Lower lobe of right lung (tissue), 2 donors: ENCODE results near the gene ITIH1. TPM values are rescaled to one million over a fixed set of nuclear protein-coding genes. Genes with fewer than 3 reads are reported as not detected.

Experiments used
- ATAC-seq, 2 donors: fragments of 200-7000 bp; cut with Tn5 transposase; one replicate each; pipeline ENCODE4 v1.9.1; 2020 to 2022; ENCODE audit warnings: mild to moderate bottlenecking in 2 of 2, moderate library complexity in 2 of 2
- DNase-seq: peaks from one replicate; pipeline ENCODE4 v3.0.0-alpha.2; 2020
- H3K27ac ChIP-seq: fragments of 200-600 bp; one replicate; pipeline ENCODE4 v1.8.0; 2022
- H3K27me3 ChIP-seq: fragments of 200-600 bp; one replicate; pipeline ENCODE4 v1.8.0; 2022; ENCODE audit warnings: low read depth
- H3K36me3 ChIP-seq: fragments of 200-600 bp; one replicate; pipeline ENCODE4 v1.8.0; 2022; ENCODE audit warnings: mild to moderate bottlenecking
- H3K4me1 ChIP-seq: fragments of 200-600 bp; one replicate; pipeline ENCODE4 v1.8.0; 2022
- H3K4me3 ChIP-seq: fragments of 200-600 bp; one replicate; pipeline ENCODE4 v1.8.0; 2022; ENCODE audit warnings: mild to moderate bottlenecking
- H3K9me3 ChIP-seq: fragments of 200-600 bp; one replicate; pipeline ENCODE4 v1.8.0; 2022
- CTCF ChIP-seq: fragments of 200-600 bp; IDR thresholded peaks from one replicate; pipeline ENCODE4 v1.8.0; 2022; ENCODE audit warnings: antibody characterized with exemption, mild to moderate bottlenecking
- intact Hi-C: fragments of 100-400 bp; cut with DNase I; formaldehyde crosslinking; loops from one replicate; pipeline ENCODE4 v1.11.0; 2022
- total RNA-seq: library from RNA; stranded (reverse); fragmentation: NEBNext Ultra II Directional; extraction: Animal tissue kit (Norgen Biotek cat#: 25700); gene quantifications from one replicate; pipeline ENCODE4 v1.2.1, GENCODE V29; 2021
- donor health status: DM: no; HTN: yes; CAD: no; lungs with severe emphysema.

The ITIH1 gene
- total RNA-seq, 1 donor from 2014 or later, result not detected

- no peaks in the 10 kb centered on the region for H3K9me3 ChIP-seq
- no peaks in the 10 kb centered on the region for H3K27me3 ChIP-seq
- H3K4me1 ChIP-seq, result no peaks in the 10 kb centered on the region
- TF ChIP-seq CTCF, result no peak
- H3K4me3 ChIP-seq, result no peak overlapping the region
- no peak for DNase-seq
- intact Hi-C loops, result no loop called here
- no peak for ATAC-seq
- peaks cover 47% of the 10 kb centered on the region for H3K36me3 ChIP-seq
- H3K27ac ChIP-seq, result no peak overlapping the region
Measured at GRCh38 chr3:52835766-52836470, 58.5 kb downstream of the ITIH1 start.

DNA sequence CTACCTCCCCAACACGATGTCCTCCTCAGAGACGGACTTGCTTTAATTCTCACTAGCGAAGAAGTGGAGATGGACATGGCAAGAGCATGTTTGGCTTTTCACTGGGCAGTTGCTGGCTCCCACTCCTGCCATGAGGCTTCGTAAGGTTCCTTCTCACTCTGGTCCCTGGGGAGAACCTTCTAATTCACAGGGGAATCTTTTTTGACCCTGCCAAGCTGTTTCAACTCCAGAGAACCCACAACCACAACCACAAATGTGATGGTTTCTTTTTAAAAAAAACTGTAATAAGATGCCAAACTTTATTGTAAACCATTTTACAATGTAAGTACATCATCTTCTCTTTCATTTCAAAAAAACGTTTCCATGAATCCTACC, 59.1 kb downstream of the ITIH1 start:
- H3K4me1 ChIP-seq, result no peaks in the 10 kb centered on the region
- no peak for ATAC-seq
- no peak overlapping the region for H3K27ac ChIP-seq
- no peaks in the 10 kb centered on the region for H3K9me3 ChIP-seq
- H3K4me3 ChIP-seq, result no peak overlapping the region
- intact Hi-C loops, result no loop called here
- no peaks in the 10 kb centered on the region for H3K27me3 ChIP-seq
- TF ChIP-seq CTCF, result no peak
- DNase-seq, result no peak
- H3K36me3 ChIP-seq, result peaks cover 53% of the 10 kb centered on the region

DNA sequence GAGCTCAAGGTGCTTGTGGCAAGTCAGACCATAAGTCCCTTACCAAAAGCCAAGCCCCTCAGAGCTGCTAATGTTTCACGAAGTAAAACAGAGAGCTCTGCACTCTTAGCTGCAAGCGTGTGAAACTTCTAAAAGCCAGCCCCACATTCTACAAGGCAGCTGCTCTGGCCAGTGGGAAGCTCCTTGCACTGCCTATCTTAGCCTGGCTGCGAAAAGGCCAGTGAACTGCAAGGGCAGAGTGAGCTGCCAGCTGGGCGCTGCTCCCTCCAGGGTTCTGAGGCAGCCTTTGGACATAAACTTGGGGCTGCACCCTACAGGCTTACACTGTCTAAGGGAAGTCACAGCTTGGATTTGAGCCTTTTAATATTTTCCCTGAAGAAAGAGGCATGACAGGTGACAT, 59.6 kb downstream of the ITIH1 start:
- no peak for ATAC-seq
- H3K36me3 ChIP-seq, result peaks cover 58% of the 10 kb centered on the region

DNA sequence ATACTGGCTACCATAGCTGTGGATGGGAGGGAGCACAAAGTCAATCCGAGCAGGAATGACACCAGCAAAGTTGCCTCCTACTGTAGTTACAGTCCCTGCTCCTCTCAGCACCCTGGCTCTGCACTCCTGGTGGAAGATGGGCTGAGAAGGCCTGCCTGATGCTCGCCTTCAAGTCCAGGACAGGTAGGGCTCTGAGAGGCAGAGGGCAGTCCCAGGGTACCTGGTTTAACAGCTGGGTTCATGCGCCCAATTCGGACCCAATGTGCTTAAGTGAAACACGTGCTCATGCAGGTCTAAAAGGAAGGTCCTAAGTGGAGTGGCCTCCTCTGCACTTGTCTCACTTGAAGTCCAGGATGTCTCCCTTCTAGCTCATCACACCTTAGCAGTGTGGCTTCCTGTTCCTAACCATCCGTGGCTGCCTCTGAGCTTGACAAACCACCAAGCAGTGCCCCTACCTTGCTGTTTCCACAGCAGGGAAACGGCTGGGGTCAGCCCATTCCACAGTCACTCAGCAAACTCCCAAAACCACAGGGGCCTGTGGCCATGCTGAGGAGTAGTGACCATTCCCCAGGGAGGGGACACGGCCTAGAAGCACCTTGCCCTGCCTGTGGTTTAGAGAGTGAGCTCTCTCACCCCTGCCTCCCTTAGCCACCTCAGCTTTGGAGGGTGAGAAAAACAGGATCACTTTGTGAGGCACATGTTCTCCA, 61.3 kb downstream of the ITIH1 start:
- H3K9me3 ChIP-seq, result no peaks in the 10 kb centered on the region
- H3K36me3 ChIP-seq, result peaks cover 75% of the 10 kb centered on the region
- ATAC-seq (no peak), DNase-seq (no peak)
- H3K27me3 ChIP-seq, result no peaks in the 10 kb centered on the region
- no peak overlapping the region for H3K4me3 ChIP-seq
- no peak for TF ChIP-seq CTCF
- H3K4me1 ChIP-seq, result peaks cover 16% of the 10 kb centered on the region
- no peak overlapping the region for H3K27ac ChIP-seq
- intact Hi-C loops, result no loop called here

More for the DNA sequence above, 59.6 kb downstream of the ITIH1 start:
- Histone ChIP-seq H3K9me3 (no peaks in the 10 kb centered on the region), H3K27ac (no peak overlapping the region), H3K4me1 (no peaks in the 10 kb centered on the region), H3K4me3 (no peak overlapping the region), H3K27me3 (no peaks in the 10 kb centered on the region)
- intact Hi-C loops, result no loop called here
- no peak for TF ChIP-seq CTCF
- DNase-seq, result no peak

GRCh38 chr3:52839268-52839575, 61.8 kb downstream of the ITIH1 start:
- Histone ChIP-seq H3K27me3 (no peaks in the 10 kb centered on the region), H3K27ac (no peak overlapping the region), H3K4me3 (no peak overlapping the region), H3K9me3 (no peaks in the 10 kb centered on the region), H3K36me3 (peaks cover 79% of the 10 kb centered on the region), H3K4me1 (peaks cover 21% of the 10 kb centered on the region)
- DNase-seq (no peak), ATAC-seq (no peak)
- intact Hi-C loops, result no loop called here
- no peak for TF ChIP-seq CTCF
